K562 (cell line): Measurements from ENCODE around the gene IPO9. TPM values are rescaled to one million over a fixed set of nuclear protein-coding genes. Genes with fewer than 3 reads are reported as not detected.

ENCODE experiments used
- ATAC-seq: fragments of 200-7000 bp; cut with Tn5 transposase; 3 replicates; pipeline ENCODE4 v1.9.1; 2020; ENCODE audit warnings: moderate library complexity
- BruUV-seq: library from RNA; stranded (reverse); fragments of 400-500 nt; replicated peaks from 2 replicates; lab custom pipeline; 2021; lab: Mats Ljungman, UMichigan
- CTCF ChIA-PET: fragments of 300-600 bp; formaldehyde crosslinking; extraction: SDS; loops from one replicate; lab custom pipeline; 2021; ENCODE audit warnings: low intra/inter-chr PET ratio; lab: Yijun Ruan, JAX
- POLR2A ChIA-PET: fragments of 300-600, 350-650 bp; sonication (Branson Sonifier 250); formaldehyde crosslinking; extraction: SDS; loops from one replicate; lab custom pipeline; 2021; ENCODE audit warnings: antibody characterized with exemption, inconsistent platforms; lab: Yijun Ruan, JAX
- DNase-seq, 4 experiments: peaks; one replicate each; pipeline versions ENCODE4 v3.0.0 to v3.0.0-alpha.2; 2011 to 2018; ENCODE audit warnings: low spot score in 3 of 4, mixed read lengths in 3 of 4; ENCODE audit errors: extremely low read depth in 1 of 4
- FAIRE-seq: peaks from 2 replicates; lab custom pipeline; 2011; peaks lifted over from hg19 to GRCh38; lab: Jason Lieb, UNC
- H2AFZ ChIP-seq: 2 replicates; pipeline ENCODE4 v1.6.0; 2011; ENCODE audit warnings: low read depth, low read length, control low read depth, inconsistent platforms
- H3K27ac ChIP-seq: fragments of 200-600 bp; 3 replicates; pipeline ENCODE4 v1.8.0; 2011; ENCODE audit warnings: low read depth, mild to moderate bottlenecking, control low read depth, inconsistent platforms, low read length, moderate library complexity, mixed read lengths; ENCODE audit errors: extremely low read depth
- H3K27me3 ChIP-seq, 2 experiments: fragments of 300-600 bp in 1 of 2; 2 replicates in 1 of 2; 3 replicates in 1 of 2; pipeline versions ENCODE4 v1.6.0 to v1.8.0; 2011; ENCODE audit warnings: inconsistent platforms in 2 of 2, low read length in 2 of 2, mild to moderate bottlenecking in 1 of 2, mixed read lengths in 1 of 2, moderate library complexity in 1 of 2; ENCODE audit not compliant: control insufficient read depth in 2 of 2, insufficient read depth in 2 of 2
- H3K36me3 ChIP-seq: fragments of 300-600 bp; 3 replicates; pipeline ENCODE4 v1.8.0; 2011; ENCODE audit warnings: mild to moderate bottlenecking, low read length, inconsistent platforms; ENCODE audit not compliant: control insufficient read depth, insufficient read depth
- H3K4me1 ChIP-seq, 2 experiments: fragments of 200-600 bp in 1 of 2; replicated peaks in 1 of 2; 2 replicates in 1 of 2; 3 replicates in 1 of 2; pipeline versions ENCODE4 v1.5.1 to v1.8.0; 2011; ENCODE audit warnings: inconsistent platforms in 2 of 2, low read length in 2 of 2, mild to moderate bottlenecking in 1 of 2, mixed read lengths in 1 of 2, moderate library complexity in 1 of 2; ENCODE audit not compliant: control insufficient read depth in 2 of 2, insufficient read depth in 2 of 2
- H3K4me2 ChIP-seq: 2 replicates; pipeline ENCODE4 v1.6.1; 2011; ENCODE audit warnings: low read length, control low read depth, inconsistent platforms, mixed read lengths; ENCODE audit not compliant: insufficient read depth
- H3K4me3 ChIP-seq: fragments of 200-600 bp; sonication (generic), shearing (Covaris generic); 2 replicates; pipeline ENCODE4 v1.5.1; 2016; ENCODE audit warnings: control low read depth, inconsistent platforms
- H3K79me2 ChIP-seq: fragments of 200-600 bp; 3 replicates; pipeline ENCODE4 v1.8.0; 2011; ENCODE audit warnings: low read length, inconsistent platforms; ENCODE audit not compliant: control insufficient read depth, insufficient read depth
- H3K9ac ChIP-seq, 2 experiments: 2 replicates each; pipeline versions ENCODE4 v1.6.0 to v1.6.1; 2011; ENCODE audit warnings: low read depth in 2 of 2, low read length in 2 of 2, control low read depth in 1 of 2, inconsistent platforms in 1 of 2, mild to moderate bottlenecking in 1 of 2, mixed read lengths in 1 of 2; ENCODE audit not compliant: insufficient read depth in 1 of 2
- H3K9me1 ChIP-seq: one replicate; pipeline ENCODE4 v1.6.0; 2011; ENCODE audit warnings: inconsistent platforms, mild to moderate bottlenecking, low read length, moderate library complexity; ENCODE audit not compliant: control insufficient read depth, insufficient read depth
- H3K9me3 ChIP-seq: replicated peaks from 2 replicates; pipeline ENCODE4 v1.5.1; 2011; ENCODE audit warnings: low read depth, low read length, inconsistent platforms; ENCODE audit not compliant: control insufficient read depth, insufficient read depth
- H4K20me1 ChIP-seq: replicated peaks from 2 replicates; pipeline ENCODE4 v1.6.1; 2011; ENCODE audit warnings: low read length, inconsistent platforms, mixed read lengths; ENCODE audit not compliant: control insufficient read depth, insufficient read depth
- ARID1B ChIP-seq: fragments of 450-650 bp; IDR thresholded peaks from 2 replicates; pipeline ENCODE4 v1.6.1; 2016; ENCODE audit warnings: antibody characterized with exemption, mild to moderate bottlenecking, inconsistent platforms
- ARID4B ChIP-seq: sonication (generic); formaldehyde crosslinking; IDR thresholded peaks from 2 replicates; pipeline ENCODE4 v1.8.0; 2022; ENCODE audit warnings: mild to moderate bottlenecking, missing genetic modification reagents
- CBX1 ChIP-seq: sonication (generic); IDR thresholded peaks from 2 replicates; pipeline ENCODE4 v1.6.1; 2016; ENCODE audit warnings: antibody characterized with exemption, low read depth, mild to moderate bottlenecking
- CLOCK ChIP-seq: fragments of 250-450 bp; sonication (Bioruptor Pico); IDR thresholded peaks from 2 replicates; pipeline ENCODE4 v1.4.0; 2020; ENCODE audit warnings: mild to moderate bottlenecking, moderate library complexity, borderline replicate concordance
- ESRRA ChIP-seq: fragments of 450-650 bp; IDR thresholded peaks from 2 replicates; pipeline ENCODE4 v1.6.1; 2014; ENCODE audit warnings: low read depth, mild to moderate bottlenecking, moderate library complexity, borderline replicate concordance
- FOS ChIP-seq: IDR thresholded peaks from 3 replicates; pipeline ENCODE4 v1.6.1; 2011; ENCODE audit not compliant: insufficient read length; ENCODE audit errors: extremely low read depth
- RAD21 ChIP-seq, 2 experiments: fragments of 250-450 bp in 1 of 2; fragments of 450-650 bp in 1 of 2; sonication (Bioruptor Pico) in 1 of 2; formaldehyde crosslinking in 1 of 2; IDR thresholded peaks in 1 of 2; conservative IDR thresholded peaks in 1 of 2; 2 replicates each; pipeline versions ENCODE4 v1.4.0 to v1.8.0; 2020 to 2022; ENCODE audit warnings: mild to moderate bottlenecking in 2 of 2, moderate library complexity in 1 of 2
- SLC30A9 ChIP-seq: fragments of 250-450 bp; sonication (Bioruptor Pico); IDR thresholded peaks from 2 replicates; pipeline ENCODE4 v1.8.0; 2022; ENCODE audit warnings: mild to moderate bottlenecking, moderate library complexity
- SMARCC2 ChIP-seq: fragments of 450-650 bp; IDR thresholded peaks from 2 replicates; pipeline ENCODE4 v1.6.1; 2017; ENCODE audit warnings: antibody characterized with exemption, moderate library complexity, mild to moderate bottlenecking, low read depth
- TAF7 ChIP-seq: fragments of 450-650 bp; IDR thresholded peaks from 2 replicates; pipeline ENCODE4 v1.6.1; 2016; ENCODE audit warnings: missing genetic modification characterization, missing compliant biosample characterization
- TEAD2 ChIP-seq: fragments of 450-650 bp; IDR thresholded peaks from 2 replicates; pipeline ENCODE4 v1.6.1; 2016; ENCODE audit warnings: missing genetic modification characterization, control low read depth, missing compliant biosample characterization
- ZBTB9 ChIP-seq: fragments of 450-650 bp; formaldehyde crosslinking; IDR thresholded peaks from 2 replicates; pipeline ENCODE4 v1.4.0; 2020; ENCODE audit warnings: mild to moderate bottlenecking, moderate library complexity
- ZNF668 ChIP-seq: fragments of 250-450 bp; sonication (Bioruptor Pico); IDR thresholded peaks from 2 replicates; pipeline ENCODE4 v1.8.0; 2022; ENCODE audit warnings: mild to moderate bottlenecking, inconsistent platforms
- WGBS: fragments of 100-300 bp; shearing (Covaris generic); methylation state at CpG from one replicate; pipeline ENCODE4 v1.1.6; 2016; ENCODE audit warnings: low coverage, mixed read lengths; ENCODE audit not compliant: insufficient coverage; ENCODE audit errors: missing lambda C conversion rate; 5-methylcytosine and 5-hydroxymethylcytosine counted together
- in situ Hi-C: fragments of 300-500 bp; cut with MboI; formaldehyde crosslinking; loops from 4 replicates; pipeline ENCODE4 v1.15.0; 2018; ENCODE audit warnings: inconsistent platforms, mixed read lengths
- intact Hi-C: fragments of 100-400 bp; cut with micrococcal nuclease; formaldehyde crosslinking; loops from 2 replicates; pipeline ENCODE4 v1.14.2; 2022
- polyA plus RNA-seq, 8 experiments: library from polyadenylated mRNA; depleted of rRNA in 4 of 8; stranded (reverse) in 5 of 8; unstranded in 3 of 8; fragments of >200 nt; fragmentation: Nextera tagmentation in 2 of 8; fragmentation: Illumina TruSeq in 1 of 8; extraction: Ambion mirVana in 2 of 8; extraction: Trizol in 1 of 8; gene quantifications; 2 replicates each; pipeline versions ENCODE4 v1.2.1 to v1.2.3, GENCODE V29; 2011 to 2014; ENCODE audit warnings: inconsistent platforms in 1 of 8, missing spikeins in 1 of 8
- total RNA-seq, 7 experiments: library from RNA; depleted of rRNA in 6 of 7; stranded (reverse); fragments of >200 nt in 6 of 7; fragmentation: Illumina TruSeq in 2 of 7; extraction: Trizol in 2 of 7; gene quantifications; 2 replicates each; pipeline versions ENCODE4 v1.2.1 to v1.2.3, GENCODE V29; 2011 to 2021; ENCODE audit warnings: low replicate concordance in 1 of 7

The IPO9 gene
- total and polyA plus RNA-seq, 9 of the 15 experiments (the other 6 are each of a cell fraction or from before 2014, with no cell fraction given) = 27.9 to 78.6 (median 43.9) TPM

- intact Hi-C loops = no loop called here
- 11% methylated on average over 2 of the region's 2 CpGs for WGBS
- FAIRE-seq (no peak), ATAC-seq (peak; percentile 21; the same call in 2 of the 3 replicates), DNase-seq (no peak)
- in situ Hi-C loops = no loop called here
- H4K20me1 ChIP-seq = peaks cover 14% of the 10 kb centered on the region
- H3K4me2 ChIP-seq = peak overlapping the region; percentile 22; the same call in 1 of the 2 replicates
- no peaks in the 10 kb centered on the region for H3K27me3 ChIP-seq
- H3K36me3 ChIP-seq = peaks cover 50% of the 10 kb centered on the region
- peaks cover 98% of the 10 kb centered on the region for H3K79me2 ChIP-seq
- POLR2A ChIA-PET = interaction anchor here (0.5 to 3.0 kb wide), 4 partner anchors 12 to 62 kb away, joined by 3 to 13 read pairs (median 4); partner anchors contain the start of gene IPO9
- no peak overlapping the region for H3K27ac ChIP-seq
- H3K9ac ChIP-seq = no peak overlapping the region
- no peak overlapping the region for H3K4me3 ChIP-seq
- H3K9me3 ChIP-seq = no peaks in the 10 kb centered on the region
- BruUV-seq = no TSS peak
- CTCF ChIA-PET = no interaction called here
- no peak overlapping the region for H2AFZ ChIP-seq
- H3K9me1 ChIP-seq = no peaks in the 10 kb centered on the region
- H3K4me1 ChIP-seq = peaks cover 4 to 17% of the 10 kb centered on the region in 2 experiments; a peak in 4 of 5 replicates
- TF ChIP-seq FOS (no peak), ARID4B (CRISPR knock-in tag) (no peak), TAF7 (tag) (no peak), CLOCK (CRISPR knock-in tag) (no peak), RAD21 (CRISPR knock-in tag; conservative IDR thresholded peaks at IDR 0.05 in 1 of 2, IDR thresholded peaks at IDR 0.05 in 1 of 2) (no peak), ESRRA (no peak), SMARCC2 (no peak), ARID1B (peak; percentile 49), SLC30A9 (no peak), ZNF668 (CRISPR knock-in tag) (no peak), TEAD2 (tag) (no peak), ZBTB9 (CRISPR knock-in tag) (peak; percentile 48; the same call in 1 of the 2 replicates), CBX1 (no peak)
Measured at GRCh38 chr1:201841265-201841912, 12.4 kb downstream of the IPO9 start.
